Measurements from ENCODE around the gene STX18.

DNA sequence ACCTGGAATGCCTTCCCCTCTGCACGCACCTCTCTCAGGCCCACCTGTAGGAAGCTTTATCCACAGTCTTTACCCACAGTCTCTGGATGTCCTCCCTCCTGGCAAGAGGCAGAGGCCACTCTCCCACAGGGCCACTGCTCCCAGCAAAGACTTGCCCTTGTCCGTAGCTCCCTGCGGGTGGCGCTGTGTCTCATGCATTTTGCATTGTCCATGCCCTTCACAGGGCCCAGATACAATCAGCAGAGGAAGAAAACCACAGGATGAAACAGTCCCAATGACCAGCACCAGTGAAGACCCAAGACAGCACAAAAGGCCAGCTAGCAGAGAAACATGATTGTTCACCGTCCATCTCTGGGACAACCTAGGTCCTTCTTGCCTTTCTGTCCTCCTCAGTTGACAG is 157.0 kb downstream of the STX18 start:
- no peak for TF ChIP-seq POLR2A (IDR thresholded peaks at IDR 0.05; ENCODE audit: low read depth, low read length)
- TF ChIP-seq PAX5 (IDR thresholded peaks at IDR 0.05; ENCODE audit: insufficient read depth, low read length, severe bottlenecking) = no peak
- TF ChIP-seq POLR2AphosphoS5 (IDR thresholded peaks at IDR 0.05; ENCODE audit: low read depth, low read length) = no peak
- TF ChIP-seq SPI1 (IDR thresholded peaks at IDR 0.05; ENCODE audit: low read depth, low read length) = no peak
- TF ChIP-seq TAF1 (IDR thresholded peaks at IDR 0.05; ENCODE audit: low read depth, low read length) = no peak
